22Rv1 (cell line): Measurements from ENCODE around the gene SLC47A1.

Experiments
- ZFX ChIP-seq: fragments of 450-650 bp; IDR thresholded peaks from 2 replicates; pipeline ENCODE4 v1.6.1; 2017; ENCODE audit warnings: antibody characterized with exemption, borderline replicate concordance
- TF ChIP-seq, protein P1 (sequence below): fragments of 450-650 bp; IDR thresholded peaks from 2 replicates; pipeline ENCODE4 v1.5.1; 2017; ENCODE audit warnings: mild to moderate bottlenecking

DNA sequence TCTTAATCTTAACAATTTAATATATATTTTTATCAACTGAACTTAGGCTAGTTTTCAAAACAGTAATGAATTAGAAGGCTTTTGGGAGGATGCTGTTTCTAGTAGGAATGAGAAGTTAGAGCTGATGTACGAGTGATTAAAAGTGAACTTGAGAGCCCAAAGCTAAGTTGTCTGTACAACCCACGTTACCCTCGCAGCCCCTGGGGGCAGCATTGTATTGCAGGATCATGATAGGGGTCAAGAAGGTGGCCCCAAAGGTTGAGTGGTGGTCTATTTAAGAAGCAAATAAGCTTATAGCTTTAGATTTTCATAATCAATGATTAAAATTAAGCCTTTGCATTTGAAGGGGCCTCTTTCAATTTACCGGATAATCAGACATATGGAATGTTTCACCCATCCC lies 81.2 kb downstream of the SLC47A1 start:
- TF ChIP-seq, protein P1, sequence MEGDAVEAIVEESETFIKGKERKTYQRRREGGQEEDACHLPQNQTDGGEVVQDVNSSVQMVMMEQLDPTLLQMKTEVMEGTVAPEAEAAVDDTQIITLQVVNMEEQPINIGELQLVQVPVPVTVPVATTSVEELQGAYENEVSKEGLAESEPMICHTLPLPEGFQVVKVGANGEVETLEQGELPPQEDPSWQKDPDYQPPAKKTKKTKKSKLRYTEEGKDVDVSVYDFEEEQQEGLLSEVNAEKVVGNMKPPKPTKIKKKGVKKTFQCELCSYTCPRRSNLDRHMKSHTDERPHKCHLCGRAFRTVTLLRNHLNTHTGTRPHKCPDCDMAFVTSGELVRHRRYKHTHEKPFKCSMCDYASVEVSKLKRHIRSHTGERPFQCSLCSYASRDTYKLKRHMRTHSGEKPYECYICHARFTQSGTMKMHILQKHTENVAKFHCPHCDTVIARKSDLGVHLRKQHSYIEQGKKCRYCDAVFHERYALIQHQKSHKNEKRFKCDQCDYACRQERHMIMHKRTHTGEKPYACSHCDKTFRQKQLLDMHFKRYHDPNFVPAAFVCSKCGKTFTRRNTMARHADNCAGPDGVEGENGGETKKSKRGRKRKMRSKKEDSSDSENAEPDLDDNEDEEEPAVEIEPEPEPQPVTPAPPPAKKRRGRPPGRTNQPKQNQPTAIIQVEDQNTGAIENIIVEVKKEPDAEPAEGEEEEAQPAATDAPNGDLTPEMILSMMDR = no peak
- TF ChIP-seq ZFX = no peak
